ENCODE results near the gene DAPK1. TPM values are rescaled to one million over a fixed set of nuclear protein-coding genes. Genes with fewer than 3 reads are reported as not detected.

DAPK1 gene
- total RNA-seq, 1 donor from 2014 or later: 24.6 TPM

DNA sequence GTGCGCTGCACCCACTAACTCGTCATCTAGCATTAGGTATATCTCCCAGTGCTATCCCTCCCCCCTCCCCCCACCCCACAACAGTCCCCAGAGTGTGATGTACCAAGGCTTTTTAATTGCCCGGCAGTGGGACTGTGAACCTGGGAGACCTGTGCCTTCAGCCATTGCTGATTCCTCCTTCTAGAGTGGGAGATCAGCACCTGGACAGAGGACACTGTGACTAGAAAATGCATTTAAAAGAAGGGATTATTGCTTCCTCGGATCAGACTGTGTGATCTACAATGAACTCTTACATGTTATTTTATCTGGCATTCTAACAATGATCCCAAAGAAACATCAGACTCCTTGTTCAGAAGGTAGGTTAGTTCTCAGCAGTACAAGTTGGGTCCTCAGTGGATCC is 254.2 kb downstream of the DAPK1 start:
- no peaks in the 10 kb centered on the region for H3K4me1 ChIP-seq
- no peak overlapping the region for H3K4me3 ChIP-seq
- no peaks in the 10 kb centered on the region for H3K9me3 ChIP-seq
- no peaks in the 10 kb centered on the region for H3K27me3 ChIP-seq
- no peak overlapping the region for H3K27ac ChIP-seq
- no peak for DNase-seq (ENCODE audit: extremely low spot score in 2 of 2)
- no peaks in the 10 kb centered on the region for H3K36me3 ChIP-seq
- intact Hi-C loops (cut with DNase I): no loop called here
- TF ChIP-seq POLR2A (IDR thresholded peaks at IDR 0.05) (no peak), CTCF (IDR thresholded peaks at IDR 0.05) (no peak), POLR2AphosphoS5 (IDR thresholded peaks at IDR 0.05; ENCODE audit: insufficient read depth in 1 of 2, low read depth in 1 of 2) (no peak)

- H3K4me3 ChIP-seq: no peak overlapping the region
- TF ChIP-seq CTCF (IDR thresholded peaks at IDR 0.05) (no peak), POLR2AphosphoS5 (IDR thresholded peaks at IDR 0.05; ENCODE audit: insufficient read depth in 1 of 2, low read depth in 1 of 2) (no peak), POLR2A (IDR thresholded peaks at IDR 0.05) (no peak)
- no peaks in the 10 kb centered on the region for H3K36me3 ChIP-seq
- no peak overlapping the region for H3K27ac ChIP-seq
- no peak for DNase-seq (ENCODE audit: extremely low spot score in 2 of 2)
- H3K27me3 ChIP-seq: no peaks in the 10 kb centered on the region
- H3K4me1 ChIP-seq: no peaks in the 10 kb centered on the region
- H3K9me3 ChIP-seq: no peaks in the 10 kb centered on the region
- intact Hi-C loops (cut with DNase I): no loop called here
These were observed 255.6 kb downstream of the DAPK1 start for GRCh38 chr9:87753313-87753712.

Small RNAs within 50 kb of the gene (small RNA-seq; reads per million reads assigned to genes)
- gene AL161787.1: 0.95 reads per million, percentile 15 among the genes with 10 or more reads in this experiment

Other genes starting within 250 kb of the DAPK1 start
- 68.0 TPM for gene CTSL, start 228.3 kb downstream of the DAPK1 start, total RNA-seq

Data from vagina (tissue), 2 donors.